NT2/D1 (cell line): Measurements from ENCODE around the gene ZNF621.

ENCODE experiments used
- SUZ12 ChIP-seq: IDR thresholded peaks from 2 replicates; pipeline ENCODE4 v1.6.1; 2011; ENCODE audit not compliant: insufficient read length, insufficient read depth; ENCODE audit errors: extremely low read depth
- YY1 ChIP-seq: IDR thresholded peaks from 2 replicates; pipeline ENCODE4 v1.6.1; 2011; ENCODE audit not compliant: insufficient read length, insufficient read depth

DNA sequence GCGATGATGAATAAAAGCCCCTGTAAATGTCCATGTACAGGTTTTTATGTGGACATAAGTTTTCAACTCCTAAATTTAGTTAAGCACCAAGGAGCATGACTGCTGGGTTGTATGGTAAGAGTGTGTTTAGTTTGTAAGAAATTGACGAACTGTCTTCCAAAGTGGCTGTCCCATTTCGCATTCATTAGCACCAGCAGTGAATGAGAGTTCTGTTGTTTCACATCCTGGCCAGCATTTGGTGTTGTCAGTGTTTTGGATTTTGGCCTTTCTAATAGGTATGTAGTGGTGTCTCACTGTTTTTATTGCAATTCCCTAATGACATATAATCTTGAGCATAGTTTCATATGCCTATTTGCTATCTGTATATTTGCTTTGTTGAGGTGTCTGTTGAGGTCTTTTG is 3.7 kb downstream of the ZNF621 start:
- TF ChIP-seq YY1 (no peak), SUZ12 (no peak)
